Glutamatergic neuron (in vitro differentiated cells): ENCODE measurements around the gene ALX1. TPM values are rescaled to one million over a fixed set of nuclear protein-coding genes. Genes with fewer than 3 reads are reported as not detected.
A peak's percentile ranks its signal among the peaks of the same experiment; 100 is the strongest.

Source experiments
- DNase-seq: peaks from one replicate; pipeline ENCODE4 v3.0.0; 2022
- H3K27ac Mint-ChIP-seq: one replicate; pipeline ENCODE4 v1.8.0; 2020; ENCODE audit warnings: mild to moderate bottlenecking, mixed read lengths, inconsistent platforms; ENCODE audit not compliant: unreplicated experiment
- H3K27me3 Mint-ChIP-seq: one replicate; pipeline ENCODE4 v1.8.0; 2020; ENCODE audit warnings: mild to moderate bottlenecking, moderate library complexity, mixed read lengths, inconsistent platforms; ENCODE audit not compliant: unreplicated experiment
- H3K36me3 Mint-ChIP-seq: one replicate; pipeline ENCODE4 v1.8.0; 2020; ENCODE audit warnings: mild to moderate bottlenecking, mixed read lengths, inconsistent platforms; ENCODE audit not compliant: unreplicated experiment
- H3K4me1 Mint-ChIP-seq: one replicate; pipeline ENCODE4 v1.8.0; 2020; ENCODE audit warnings: mild to moderate bottlenecking, low read depth, mixed read lengths, inconsistent platforms; ENCODE audit not compliant: unreplicated experiment
- H3K4me3 Mint-ChIP-seq: one replicate; pipeline ENCODE4 v1.8.0; 2020; ENCODE audit warnings: mild to moderate bottlenecking, mixed read lengths, inconsistent platforms; ENCODE audit not compliant: unreplicated experiment
- H3K9me3 Mint-ChIP-seq: one replicate; pipeline ENCODE4 v1.8.0; 2020; ENCODE audit warnings: mild to moderate bottlenecking, moderate library complexity, mixed read lengths, inconsistent platforms; ENCODE audit not compliant: unreplicated experiment
- CTCF ChIP-seq: fragments of 200-600 bp; sonication (generic); IDR thresholded peaks from one replicate; pipeline ENCODE4 v1.5.0; 2021; ENCODE audit not compliant: partially characterized antibody, unreplicated experiment
- total RNA-seq: library from RNA; stranded (reverse); fragmentation: NEBNext Ultra II Directional; extraction: Animal tissue kit (Norgen Biotek cat#: 25700); gene quantifications from one replicate; pipeline ENCODE4 v1.2.1, GENCODE V29; 2021; ENCODE audit not compliant: unreplicated experiment

Gene ALX1
- total RNA-seq, 1 donor from 2014 or later, result 3.8 TPM

GRCh38 chr12:85296362-85296761 lies 16.3 kb downstream of the ALX1 start:
- Mint-ChIP-seq H3K4me3 (no peak overlapping the region), H3K27ac (no peak overlapping the region), H3K9me3 (no peaks in the 10 kb centered on the region), H3K27me3 (no peaks in the 10 kb centered on the region), H3K4me1 (no peaks in the 10 kb centered on the region), H3K36me3 (no peaks in the 10 kb centered on the region)
- DNase-seq, result no peak
- no peak for TF ChIP-seq CTCF

- Mint-ChIP-seq H3K9me3 (no peaks in the 10 kb centered on the region), H3K4me3 (no peak overlapping the region), H3K4me1 (no peaks in the 10 kb centered on the region), H3K27ac (no peak overlapping the region), H3K36me3 (no peaks in the 10 kb centered on the region), H3K27me3 (peaks cover 3% of the 10 kb centered on the region)
- DNase-seq, result no peak
- TF ChIP-seq CTCF, result no peak
Observed at GRCh38 chr12:85299053-85299452, 19.0 kb downstream of the ALX1 start.

- H3K4me3 Mint-ChIP-seq, result no peak overlapping the region
- H3K36me3 Mint-ChIP-seq, result no peaks in the 10 kb centered on the region
- H3K9me3 Mint-ChIP-seq, result no peaks in the 10 kb centered on the region
- no peak for TF ChIP-seq CTCF
- H3K27me3 Mint-ChIP-seq, result peaks cover 3% of the 10 kb centered on the region
- no peaks in the 10 kb centered on the region for H3K4me1 Mint-ChIP-seq
- no peak overlapping the region for H3K27ac Mint-ChIP-seq
- DNase-seq, result no peak
Observed at GRCh38 chr12:85301051-85301450, 21.0 kb downstream of the ALX1 start.

- Mint-ChIP-seq H3K27me3 (peaks cover 2% of the 10 kb centered on the region), H3K36me3 (no peaks in the 10 kb centered on the region), H3K4me1 (peaks cover 15% of the 10 kb centered on the region), H3K9me3 (peaks cover 5% of the 10 kb centered on the region), H3K4me3 (no peak overlapping the region), H3K27ac (no peak overlapping the region)
- DNase-seq, result no peak
- TF ChIP-seq CTCF, result no peak
Observed at GRCh38 chr12:85308374-85308773, 28.4 kb downstream of the ALX1 start.

- Mint-ChIP-seq H3K4me1 (peaks cover 15% of the 10 kb centered on the region), H3K27ac (peak overlapping the region; percentile 79), H3K4me3 (peak overlapping the region; percentile 74), H3K27me3 (peaks cover 2% of the 10 kb centered on the region), H3K9me3 (peaks cover 5% of the 10 kb centered on the region), H3K36me3 (no peaks in the 10 kb centered on the region)
- no peak for TF ChIP-seq CTCF
- DNase-seq, result peak; percentile 10
Observed at GRCh38 chr12:85309125-85309566, 29.1 kb downstream of the ALX1 start.
